PC-3 (cell line): Measurements from ENCODE around the gene HIBADH. TPM values are rescaled to one million over a fixed set of nuclear protein-coding genes. Genes with fewer than 3 reads are reported as not detected.

Experiments
- ATAC-seq: fragments of 200-7000 bp; cut with Tn5 transposase; 2 replicates; pipeline ENCODE4 v1.9.1; 2020; ENCODE audit warnings: mild to moderate bottlenecking, moderate library complexity
- BruUV-seq: library from RNA; stranded (reverse); fragments of 400-500 nt; replicated peaks from 2 replicates; lab custom pipeline; 2021; lab: Mats Ljungman, UMichigan
- CTCF ChIA-PET: fragments of 300-600 bp; sonication (Branson Sonifier 250); formaldehyde crosslinking; loops from one replicate; lab custom pipeline; 2022; ENCODE audit warnings: antibody characterized with exemption; lab: Charles Lee
- POLR2A ChIA-PET: fragments of 300-600 bp; sonication (Branson Sonifier 250); formaldehyde crosslinking; loops from one replicate; lab custom pipeline; 2022; ENCODE audit warnings: antibody characterized with exemption; ENCODE audit not compliant: unreplicated experiment; lab: Charles Lee
- DNase-seq: peaks from one replicate; pipeline ENCODE4 v3.0.0-alpha.2; 2015
- H2AFZ ChIP-seq: fragments of 300-600 bp; sonication (generic); 2 replicates; pipeline ENCODE4 v1.6.0; 2016; ENCODE audit warnings: antibody characterized with exemption, low read length
- H3F3A ChIP-seq: fragments of 300-600 bp; sonication (generic); one replicate; pipeline ENCODE4 v1.6.0; 2017; ENCODE audit warnings: antibody characterized with exemption, low read length, control low read depth, mild to moderate bottlenecking; ENCODE audit not compliant: unreplicated experiment
- H3K27ac ChIP-seq: fragments of 300-600 bp; sonication (generic); 2 replicates; pipeline ENCODE4 v1.5.1; 2016; ENCODE audit warnings: mild to moderate bottlenecking, low read length
- H3K27me3 ChIP-seq: fragments of 300-600 bp; sonication (generic); 2 replicates; pipeline ENCODE4 v1.6.1; 2016; ENCODE audit warnings: low read length, mixed read lengths
- H3K36me3 ChIP-seq: fragments of 300-600 bp; sonication (generic); 2 replicates; pipeline ENCODE4 v1.6.1; 2016; ENCODE audit warnings: low read depth, mixed run types, low read length, mixed read lengths
- H3K4me1 ChIP-seq: fragments of 300-600 bp; sonication (generic); 2 replicates; pipeline ENCODE4 v1.5.1; 2016; ENCODE audit warnings: low read length; ENCODE audit not compliant: insufficient read depth
- H3K4me2 ChIP-seq: fragments of 300-600 bp; sonication (generic); 2 replicates; pipeline ENCODE4 v1.6.0; 2016; ENCODE audit warnings: low read length
- H3K4me3 ChIP-seq: fragments of 300-600 bp; sonication (generic); 2 replicates; pipeline ENCODE4 v1.5.1; 2016; ENCODE audit warnings: mild to moderate bottlenecking, low read length, mixed read lengths
- H3K79me2 ChIP-seq: fragments of 300-600 bp; sonication (generic); 2 replicates; pipeline ENCODE4 v1.6.1; 2017; ENCODE audit warnings: low read length, mixed read lengths
- H3K9ac ChIP-seq: fragments of 300-600 bp; sonication (generic); 2 replicates; pipeline ENCODE4 v1.6.0; 2016; ENCODE audit warnings: mild to moderate bottlenecking, low read length
- H3K9me2 ChIP-seq: fragments of 300-600 bp; sonication (generic); replicated peaks from 2 replicates; pipeline ENCODE4 v1.6.1; 2016; ENCODE audit warnings: mixed run types, low read length, mixed read lengths
- H3K9me3 ChIP-seq: fragments of 300-600 bp; sonication (generic); 2 replicates; pipeline ENCODE4 v1.6.1; 2016; ENCODE audit warnings: low read length, mixed read lengths
- H4K20me1 ChIP-seq: fragments of 300-600 bp; sonication (generic); 2 replicates; pipeline ENCODE4 v1.6.1; 2016; ENCODE audit warnings: low read length, mixed read lengths
- EZH2 ChIP-seq: fragments of 300-600 bp; sonication (generic); IDR thresholded peaks from one replicate; pipeline ENCODE4 v1.6.1; 2017; ENCODE audit warnings: antibody characterized with exemption, mild to moderate bottlenecking, low read length; ENCODE audit not compliant: unreplicated experiment
- EZH2phosphoT487 ChIP-seq: fragments of 300-600 bp; sonication (generic); IDR thresholded peaks from 2 replicates; pipeline ENCODE4 v1.6.1; 2018; ENCODE audit warnings: mild to moderate bottlenecking, antibody characterized with exemption, low read length, borderline replicate concordance
- intact Hi-C: fragments of 100-400 bp; cut with micrococcal nuclease; formaldehyde crosslinking; loops from 2 replicates; pipeline ENCODE4 v1.9.0; 2023
- total RNA-seq: library from RNA; depleted of rRNA; stranded (reverse); fragments of >200 nt; gene quantifications from 2 replicates; pipeline ENCODE4 v1.2.3, GENCODE V29; 2014
- TF ChIP-seq, protein P1 (sequence below): fragments of 300-600 bp; sonication (generic); conservative IDR thresholded peaks from 2 replicates; pipeline ENCODE4 v1.5.1; 2017; ENCODE audit warnings: antibody characterized with exemption, low read depth, mild to moderate bottlenecking, low read length

The HIBADH gene
- total RNA-seq, 1 experiment from 2014 or later: 45.8 TPM

- no peak for TF ChIP-seq EZH2
- TF ChIP-seq, protein P1, sequence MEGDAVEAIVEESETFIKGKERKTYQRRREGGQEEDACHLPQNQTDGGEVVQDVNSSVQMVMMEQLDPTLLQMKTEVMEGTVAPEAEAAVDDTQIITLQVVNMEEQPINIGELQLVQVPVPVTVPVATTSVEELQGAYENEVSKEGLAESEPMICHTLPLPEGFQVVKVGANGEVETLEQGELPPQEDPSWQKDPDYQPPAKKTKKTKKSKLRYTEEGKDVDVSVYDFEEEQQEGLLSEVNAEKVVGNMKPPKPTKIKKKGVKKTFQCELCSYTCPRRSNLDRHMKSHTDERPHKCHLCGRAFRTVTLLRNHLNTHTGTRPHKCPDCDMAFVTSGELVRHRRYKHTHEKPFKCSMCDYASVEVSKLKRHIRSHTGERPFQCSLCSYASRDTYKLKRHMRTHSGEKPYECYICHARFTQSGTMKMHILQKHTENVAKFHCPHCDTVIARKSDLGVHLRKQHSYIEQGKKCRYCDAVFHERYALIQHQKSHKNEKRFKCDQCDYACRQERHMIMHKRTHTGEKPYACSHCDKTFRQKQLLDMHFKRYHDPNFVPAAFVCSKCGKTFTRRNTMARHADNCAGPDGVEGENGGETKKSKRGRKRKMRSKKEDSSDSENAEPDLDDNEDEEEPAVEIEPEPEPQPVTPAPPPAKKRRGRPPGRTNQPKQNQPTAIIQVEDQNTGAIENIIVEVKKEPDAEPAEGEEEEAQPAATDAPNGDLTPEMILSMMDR: no peak
- no peak overlapping the region for H3K4me3 ChIP-seq
- H3K4me1 ChIP-seq: peaks cover 13% of the 10 kb centered on the region
- H3K4me2 ChIP-seq: no peak overlapping the region
- H3K79me2 ChIP-seq: no peaks in the 10 kb centered on the region
- no peaks in the 10 kb centered on the region for H3K9me2 ChIP-seq
- no TSS peak for BruUV-seq
- H3K27me3 ChIP-seq: no peaks in the 10 kb centered on the region
- H2AFZ ChIP-seq: no peak overlapping the region
- no peaks in the 10 kb centered on the region for H3K36me3 ChIP-seq
- no peak overlapping the region for H3K27ac ChIP-seq
- intact Hi-C loops: no loop called here
- no peak for DNase-seq
- no peaks in the 10 kb centered on the region for H4K20me1 ChIP-seq
- ChIA-PET POLR2A (no interaction called here), CTCF (no interaction called here)
- no peak for ATAC-seq
- no peak overlapping the region for H3K9ac ChIP-seq
- H3K9me3 ChIP-seq: no peaks in the 10 kb centered on the region
- H3F3A ChIP-seq: no peaks in the 10 kb centered on the region
Measured at GRCh38 chr7:27705200-27705594, 42.5 kb upstream of the HIBADH start.

DNA sequence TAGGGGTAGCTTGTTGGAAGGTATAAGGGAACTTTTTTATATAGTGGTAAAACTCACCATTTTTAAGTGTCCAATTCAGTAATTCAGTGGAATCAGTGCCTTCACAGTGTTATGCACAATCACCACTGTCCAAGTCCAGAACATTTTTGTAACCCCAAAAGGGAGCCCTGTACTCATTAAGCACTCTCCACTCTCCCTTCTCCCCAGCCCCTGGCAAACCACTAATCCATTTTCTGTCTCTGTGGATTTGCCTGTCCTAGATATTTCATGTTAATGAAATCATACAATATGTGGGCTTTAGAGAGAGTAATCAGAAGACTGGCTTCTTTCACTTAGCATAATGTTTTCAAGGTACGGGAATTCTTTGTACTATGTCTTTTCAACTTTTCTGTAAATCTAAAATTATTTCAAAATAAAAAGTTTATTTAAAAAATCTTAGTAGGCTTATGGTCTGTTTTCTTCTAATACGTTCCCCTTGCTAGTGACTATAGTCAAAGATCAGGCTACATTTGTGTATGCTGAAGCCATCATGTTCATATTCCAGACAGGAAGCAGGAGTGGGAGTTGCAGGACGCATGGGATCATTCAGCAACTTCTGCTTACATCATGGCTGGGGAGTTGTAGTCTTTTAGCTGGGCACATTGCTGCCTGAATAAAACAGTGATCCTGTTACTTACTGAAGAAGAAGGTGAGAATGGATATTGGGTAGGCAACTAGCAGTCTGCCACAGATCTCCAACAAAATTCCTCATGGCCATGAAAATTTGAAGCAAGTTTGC is 41.9 kb upstream of the HIBADH start:
- POLR2A ChIA-PET: no interaction called here
- no peaks in the 10 kb centered on the region for H4K20me1 ChIP-seq
- peaks cover 9% of the 10 kb centered on the region for H3K4me1 ChIP-seq
- CTCF ChIA-PET: no interaction called here
- H2AFZ ChIP-seq: no peak overlapping the region
- H3K4me3 ChIP-seq: no peak overlapping the region
- H3F3A ChIP-seq: no peaks in the 10 kb centered on the region
- no TSS peak for BruUV-seq
- TF ChIP-seq EZH2 (no peak), EZH2phosphoT487 (no peak)
- TF ChIP-seq, protein P1: no peak
- H3K79me2 ChIP-seq: no peaks in the 10 kb centered on the region
- no peaks in the 10 kb centered on the region for H3K9me3 ChIP-seq
- ATAC-seq: no peak
- H3K9me2 ChIP-seq: no peaks in the 10 kb centered on the region
- no peak overlapping the region for H3K27ac ChIP-seq
- no peak for DNase-seq
- H3K9ac ChIP-seq: no peak overlapping the region
- intact Hi-C loops: no loop called here
- H3K4me2 ChIP-seq: no peak overlapping the region
- H3K36me3 ChIP-seq: no peaks in the 10 kb centered on the region
- H3K27me3 ChIP-seq: no peaks in the 10 kb centered on the region

- H3K4me3 ChIP-seq: no peak overlapping the region
- H3K27ac ChIP-seq: no peak overlapping the region
- CTCF ChIA-PET: no interaction called here
- no peaks in the 10 kb centered on the region for H4K20me1 ChIP-seq
- no TSS peak for BruUV-seq
- ATAC-seq: no peak
- POLR2A ChIA-PET: no interaction called here
- no peak overlapping the region for H2AFZ ChIP-seq
- H3K36me3 ChIP-seq: no peaks in the 10 kb centered on the region
- no peaks in the 10 kb centered on the region for H3K9me3 ChIP-seq
- no peak overlapping the region for H3K4me2 ChIP-seq
- no peaks in the 10 kb centered on the region for H3K9me2 ChIP-seq
- intact Hi-C loops: no loop called here
- no peaks in the 10 kb centered on the region for H3F3A ChIP-seq
- no peaks in the 10 kb centered on the region for H3K4me1 ChIP-seq
- H3K9ac ChIP-seq: no peak overlapping the region
- no peak for DNase-seq
- no peaks in the 10 kb centered on the region for H3K27me3 ChIP-seq
- TF ChIP-seq, protein P1: no peak
- TF ChIP-seq EZH2 (no peak), EZH2phosphoT487 (no peak)
- no peaks in the 10 kb centered on the region for H3K79me2 ChIP-seq
Measured at GRCh38 chr7:27703181-27703580, 40.5 kb upstream of the HIBADH start.
